ENCODE data around the gene TMEM263. TPM values are rescaled to one million over a fixed set of nuclear protein-coding genes. Genes with fewer than 3 reads are reported as not detected.

TMEM263 gene
- 10 to 100 TPM; 20.1 to 34.1 (median 31.3) TPM for total RNA-seq

DNA sequence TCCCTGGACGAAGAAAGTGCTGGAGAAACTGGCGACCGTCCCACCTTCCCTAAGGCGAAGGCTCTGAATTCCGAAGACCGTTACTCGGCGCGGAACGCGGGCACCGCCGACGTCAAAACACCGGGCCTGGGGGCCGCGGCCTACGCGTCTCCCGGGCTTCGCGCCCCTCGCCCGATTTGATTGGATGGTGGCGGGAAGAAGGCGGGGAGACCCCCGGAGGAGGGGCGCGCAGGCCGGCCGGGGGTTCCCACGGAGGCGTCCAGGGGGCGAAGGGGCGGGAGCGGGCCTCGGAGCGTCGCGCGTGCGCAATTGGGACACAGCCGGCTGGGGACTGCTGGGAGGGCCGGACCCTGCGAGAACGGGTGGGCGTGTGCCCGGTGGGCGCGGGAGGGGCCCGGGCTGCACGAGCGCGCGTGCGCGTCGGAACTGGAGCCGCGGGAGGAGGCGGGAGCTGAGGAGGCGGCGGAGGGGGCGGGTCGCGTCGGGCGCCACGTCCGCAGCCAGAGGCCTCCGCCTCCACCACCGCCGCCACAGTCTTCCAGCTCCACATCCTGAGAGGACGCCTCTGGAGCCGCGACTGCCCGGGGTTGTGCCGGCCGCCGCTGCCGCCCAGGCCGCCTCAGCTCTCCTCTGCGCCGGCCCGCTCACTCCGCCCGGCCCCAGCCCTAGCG, at the start of gene TMEM263:
Gene TMEM263, plus strand, starts transcription at position 531 of the 671 bp plus-strand sequence. CDS start 11,210 bp downstream, outside the sequence.
- Histone ChIP-seq H3K36me3 (no peaks in the 10 kb centered on the region), H3K4me3 (peak within 1 kb of the TSS; percentile 75 to 98 (median 86)), H3K27ac (peak within 1 kb of the TSS; percentile 93 to 99 (median 98)), H3K4me1 (peaks cover 0 to 50% (median 15%) of the 10 kb centered on the region in 4 donors), H3K27me3 (no peaks in the 10 kb centered on the region), H3K9me3 (no peaks in the 10 kb centered on the region)
- WGBS, 2 donors: 0 to 1% methylated on average over 6 to 43 of the region's 88 CpGs
- TF ChIP-seq POLR2A (IDR thresholded peaks at IDR 0.05): peak; percentile 88 to 95
- peak; percentile 36 to 82 for TF ChIP-seq EP300 (IDR thresholded peaks at IDR 0.05)
- TF ChIP-seq, protein P1, sequence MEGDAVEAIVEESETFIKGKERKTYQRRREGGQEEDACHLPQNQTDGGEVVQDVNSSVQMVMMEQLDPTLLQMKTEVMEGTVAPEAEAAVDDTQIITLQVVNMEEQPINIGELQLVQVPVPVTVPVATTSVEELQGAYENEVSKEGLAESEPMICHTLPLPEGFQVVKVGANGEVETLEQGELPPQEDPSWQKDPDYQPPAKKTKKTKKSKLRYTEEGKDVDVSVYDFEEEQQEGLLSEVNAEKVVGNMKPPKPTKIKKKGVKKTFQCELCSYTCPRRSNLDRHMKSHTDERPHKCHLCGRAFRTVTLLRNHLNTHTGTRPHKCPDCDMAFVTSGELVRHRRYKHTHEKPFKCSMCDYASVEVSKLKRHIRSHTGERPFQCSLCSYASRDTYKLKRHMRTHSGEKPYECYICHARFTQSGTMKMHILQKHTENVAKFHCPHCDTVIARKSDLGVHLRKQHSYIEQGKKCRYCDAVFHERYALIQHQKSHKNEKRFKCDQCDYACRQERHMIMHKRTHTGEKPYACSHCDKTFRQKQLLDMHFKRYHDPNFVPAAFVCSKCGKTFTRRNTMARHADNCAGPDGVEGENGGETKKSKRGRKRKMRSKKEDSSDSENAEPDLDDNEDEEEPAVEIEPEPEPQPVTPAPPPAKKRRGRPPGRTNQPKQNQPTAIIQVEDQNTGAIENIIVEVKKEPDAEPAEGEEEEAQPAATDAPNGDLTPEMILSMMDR (IDR thresholded peaks at IDR 0.05): peak in 2 of 5 experiments; percentile 49 to 52
- DNase-seq (ENCODE audit: low spot score in 2 of 2): peak; percentile 84 to 86

DNA sequence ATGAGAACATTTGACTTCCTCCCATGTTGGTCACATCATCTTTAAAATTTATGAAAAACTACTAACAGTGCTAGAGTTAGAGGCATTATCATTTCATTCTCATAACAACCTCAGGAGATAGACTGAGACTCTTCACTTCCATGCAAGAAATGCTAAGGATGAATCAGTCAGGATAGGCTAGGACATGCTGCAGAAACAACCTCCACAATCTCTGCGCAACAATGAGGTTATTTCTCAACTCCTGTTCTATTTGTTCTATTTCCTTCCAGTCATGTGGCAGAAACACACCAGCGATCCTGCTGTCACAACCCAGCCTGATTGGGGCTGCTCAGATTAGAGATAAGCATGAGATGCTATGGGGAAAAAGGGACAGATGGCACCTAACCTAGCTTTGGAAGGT, 49.0 kb upstream of the TMEM263 start:
- H3K27me3 ChIP-seq: peaks cover 0 to 5% of the 10 kb centered on the region in 2 donors
- DNase-seq (ENCODE audit: low spot score in 2 of 2): no peak
- no peaks in the 10 kb centered on the region for H3K9me3 ChIP-seq
- no peak overlapping the region for H3K4me3 ChIP-seq
- no peak overlapping the region for H3K27ac ChIP-seq
- no peaks in the 10 kb centered on the region for H3K36me3 ChIP-seq
- H3K4me1 ChIP-seq: peaks cover 0 to 10% (median 0%) of the 10 kb centered on the region in 4 donors
- TF ChIP-seq EP300 (IDR thresholded peaks at IDR 0.05): no peak
- no peak for TF ChIP-seq POLR2A (IDR thresholded peaks at IDR 0.05)
- TF ChIP-seq, protein P1 (IDR thresholded peaks at IDR 0.05): no peak
- WGBS, 2 donors: 87 to 93% methylated on average over 2 of the region's 2 CpGs

DNA sequence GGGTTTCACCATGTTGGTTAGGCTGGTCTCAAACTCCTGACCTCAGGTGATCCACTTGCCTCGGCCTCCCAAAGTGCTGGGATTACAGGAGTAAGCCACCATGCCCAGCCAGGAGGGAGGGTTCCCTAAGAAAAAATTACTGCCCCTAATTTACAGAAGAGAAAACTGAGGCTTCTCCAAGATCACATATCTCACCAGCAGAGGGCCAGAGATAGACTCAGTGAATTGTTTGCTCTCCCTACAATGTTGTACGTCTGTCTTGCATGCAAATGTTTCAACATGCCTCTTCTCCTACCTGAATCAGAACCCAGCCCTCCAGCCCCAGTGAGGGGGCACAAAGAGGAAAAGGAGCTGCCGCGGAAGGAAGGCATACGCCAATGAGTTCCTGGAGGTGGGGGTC, 48.3 kb upstream of the TMEM263 start:
- WGBS, 2 donors: 77 to 81% methylated on average over 5 of the region's 5 CpGs
- TF ChIP-seq, protein P1 (IDR thresholded peaks at IDR 0.05): no peak
- no peak for TF ChIP-seq EP300 (IDR thresholded peaks at IDR 0.05)
- TF ChIP-seq POLR2A (IDR thresholded peaks at IDR 0.05): no peak
- Histone ChIP-seq H3K4me3 (no peak overlapping the region), H3K27ac (no peak overlapping the region), H3K36me3 (no peaks in the 10 kb centered on the region), H3K27me3 (peaks cover 0 to 5% of the 10 kb centered on the region in 2 donors), H3K9me3 (no peaks in the 10 kb centered on the region), H3K4me1 (peaks cover 0 to 10% (median 0%) of the 10 kb centered on the region in 4 donors)
- no peak for DNase-seq (ENCODE audit: low spot score in 2 of 2)

DNA sequence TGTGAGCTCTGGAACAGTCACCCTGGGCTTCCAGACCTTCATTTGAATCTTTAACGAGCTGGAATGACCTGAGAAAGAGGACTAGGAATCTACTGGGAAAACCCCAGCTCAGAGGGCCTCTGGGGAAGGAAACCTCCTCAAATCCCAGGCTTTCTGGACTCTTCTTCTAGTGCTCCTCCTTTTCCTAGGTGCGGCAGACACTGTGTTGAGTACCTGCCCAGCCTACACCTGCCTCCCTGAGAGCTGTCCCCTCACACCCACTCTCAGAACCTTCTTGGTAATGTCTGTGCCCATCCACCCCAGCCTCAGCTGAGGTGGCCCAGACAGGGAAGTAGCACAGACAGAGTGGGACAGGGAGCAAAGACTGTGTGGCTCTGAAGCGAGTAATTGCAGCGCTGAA, 47.9 kb upstream of the TMEM263 start:
- Histone ChIP-seq H3K27ac (no peak overlapping the region), H3K27me3 (peaks cover 0 to 5% of the 10 kb centered on the region in 2 donors), H3K4me1 (peaks cover 0 to 10% (median 0%) of the 10 kb centered on the region in 4 donors), H3K4me3 (no peak overlapping the region), H3K36me3 (no peaks in the 10 kb centered on the region), H3K9me3 (no peaks in the 10 kb centered on the region)
- WGBS, 2 donors: 80 to 81% methylated on average over 4 of the region's 4 CpGs
- TF ChIP-seq POLR2A (IDR thresholded peaks at IDR 0.05) (no peak), EP300 (IDR thresholded peaks at IDR 0.05) (no peak)
- TF ChIP-seq, protein P1 (IDR thresholded peaks at IDR 0.05): no peak
- no peak for DNase-seq (ENCODE audit: low spot score in 2 of 2)

DNA sequence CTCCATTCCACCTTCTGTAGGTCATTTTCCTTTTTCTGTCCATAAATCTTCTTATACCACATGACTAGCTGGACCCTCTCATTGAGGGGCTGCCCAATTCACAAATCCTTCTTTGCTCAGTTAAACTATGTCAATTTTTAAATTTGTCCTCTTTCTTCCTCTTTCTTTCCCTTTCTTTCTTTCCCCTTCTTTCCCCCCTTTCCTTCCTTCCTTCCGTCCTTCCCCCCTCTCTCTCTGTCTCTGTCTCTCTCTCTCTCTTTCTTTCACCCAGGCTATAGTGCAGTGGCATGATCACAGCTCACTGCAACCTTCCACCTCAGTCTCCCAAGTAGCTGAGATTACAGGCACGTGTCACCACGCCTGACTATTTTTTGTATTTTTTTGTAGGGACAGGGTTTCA, 47.1 kb upstream of the TMEM263 start:
- WGBS, 2 donors: 73 to 80% methylated on average over 3 of the region's 3 CpGs
- Histone ChIP-seq H3K9me3 (no peaks in the 10 kb centered on the region), H3K27me3 (peaks cover 0 to 5% of the 10 kb centered on the region in 2 donors), H3K36me3 (no peaks in the 10 kb centered on the region), H3K27ac (no peak overlapping the region), H3K4me3 (no peak overlapping the region), H3K4me1 (peaks cover 0 to 5% (median 0%) of the 10 kb centered on the region in 4 donors)
- TF ChIP-seq, protein P1 (IDR thresholded peaks at IDR 0.05): no peak
- TF ChIP-seq EP300 (IDR thresholded peaks at IDR 0.05): no peak
- TF ChIP-seq POLR2A (IDR thresholded peaks at IDR 0.05): no peak
- no peak for DNase-seq (ENCODE audit: low spot score in 2 of 2)

Measured in tibial nerve (tissue), 4 donors.